GM18507 (cell line): ENCODE measurements around the gene VASH2.
"Not testable (repeated sequence)": the region's sequence is repeated elsewhere in the genome, so short reads cannot be mapped to it uniquely, and the experiment has no call there.

ENCODE experiments used
- DNase-seq: peaks from one replicate; pipeline ENCODE4 v3.0.0; 2011; ENCODE audit warnings: low read depth; ENCODE audit not compliant: insufficient read length; ENCODE audit errors: extremely low spot score
- FAIRE-seq: peaks from 2 replicates; lab custom pipeline; 2011; peaks lifted over from hg19 to GRCh38; lab: Jason Lieb, UNC

VASH2 gene

DNA sequence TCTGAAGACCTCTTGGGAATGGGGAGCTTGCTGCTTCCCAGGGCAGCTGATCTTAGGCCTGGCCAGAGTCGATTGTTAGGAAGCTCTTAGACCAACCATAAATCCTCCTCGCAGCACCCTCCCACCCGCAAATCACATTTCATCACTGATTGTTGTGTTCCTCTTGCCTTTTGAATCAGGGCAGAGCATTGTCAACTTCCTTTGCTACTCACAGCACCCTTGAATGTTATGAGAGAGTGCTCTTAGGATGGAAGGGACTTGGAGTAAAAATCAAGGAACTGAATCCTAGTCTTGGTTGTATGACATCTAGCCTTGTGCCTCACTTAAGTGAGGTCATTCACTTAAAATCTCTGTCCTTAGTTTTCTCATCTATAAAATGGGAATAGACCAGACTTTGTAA lies 3.0 kb downstream of the VASH2 start:
- FAIRE-seq (no peak), DNase-seq (no peak)

DNA sequence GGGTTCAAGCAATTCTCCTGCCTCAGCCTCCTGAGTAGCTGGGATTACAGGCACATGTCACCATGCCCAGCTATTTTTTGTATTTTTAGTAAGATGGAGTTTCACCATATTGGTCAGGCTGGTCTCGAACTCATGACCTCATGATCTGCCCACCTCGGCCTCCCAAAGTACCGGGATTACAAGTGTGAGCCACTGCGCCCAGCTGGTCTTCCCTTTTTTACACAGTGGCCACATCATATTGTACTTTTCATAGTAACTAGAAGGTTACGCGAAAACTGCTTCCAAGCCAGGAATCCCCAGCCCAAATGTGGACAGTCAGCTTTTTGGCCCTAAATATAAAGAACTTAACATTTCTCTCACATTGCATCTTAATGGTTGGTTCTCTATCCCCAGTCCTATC lies 4.2 kb downstream of the VASH2 start:
- DNase-seq: no peak
- no peak for FAIRE-seq

DNA sequence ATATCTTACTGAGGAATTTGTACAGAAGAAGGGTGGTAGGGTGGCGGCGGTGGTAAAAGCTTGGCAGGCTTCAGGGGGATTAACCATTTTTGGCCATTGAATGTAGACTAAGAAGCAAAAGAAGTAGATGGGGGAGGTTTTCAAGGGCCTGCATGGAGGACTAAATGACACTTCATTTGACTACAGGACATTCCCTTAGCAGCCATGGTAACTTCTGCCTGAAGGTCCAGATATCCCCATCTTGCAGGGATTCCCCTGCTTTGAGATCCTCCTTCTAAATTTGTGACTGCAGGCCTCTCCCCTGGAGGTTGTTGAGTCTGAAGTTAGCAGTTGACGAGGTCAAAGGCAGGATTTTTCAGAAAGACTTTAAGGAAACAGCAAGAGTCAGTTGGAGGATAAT lies 4.8 kb downstream of the VASH2 start:
- DNase-seq (no peak), FAIRE-seq (peak; percentile 75)

DNA sequence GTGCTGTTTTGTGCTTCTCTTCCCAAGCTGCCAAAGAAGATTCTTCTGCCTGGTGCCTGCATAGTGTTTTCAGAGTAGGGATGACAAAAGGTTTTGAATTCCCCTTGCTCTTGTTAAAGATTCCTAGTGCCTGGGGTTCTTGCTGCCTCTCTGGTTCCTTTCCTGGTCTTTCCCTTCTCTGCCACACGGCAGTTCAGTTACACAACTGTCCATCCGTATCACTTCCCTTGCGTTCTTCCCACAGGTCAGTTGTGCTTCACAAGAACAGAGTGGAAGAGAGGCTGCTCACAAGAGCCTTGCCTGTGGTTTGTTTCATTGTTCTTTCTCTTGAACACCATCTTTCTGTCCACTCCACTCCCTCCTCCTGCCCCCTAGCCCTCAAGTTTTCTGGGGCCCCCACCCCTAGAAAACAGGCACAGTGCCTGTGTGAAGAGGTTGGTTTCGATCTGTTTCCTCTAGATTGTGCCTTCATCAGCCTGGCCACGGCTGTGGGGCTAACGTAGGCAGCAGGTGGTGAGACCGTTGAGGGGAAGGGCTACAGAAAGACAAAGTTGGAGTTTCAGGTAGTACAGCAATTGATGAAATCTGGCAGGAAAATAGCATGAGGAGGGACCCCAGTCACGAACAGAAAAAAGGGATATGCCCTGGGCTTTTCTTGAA lies 5.8 kb downstream of the VASH2 start:
- FAIRE-seq: peak; percentile 83
- DNase-seq: no peak

DNA sequence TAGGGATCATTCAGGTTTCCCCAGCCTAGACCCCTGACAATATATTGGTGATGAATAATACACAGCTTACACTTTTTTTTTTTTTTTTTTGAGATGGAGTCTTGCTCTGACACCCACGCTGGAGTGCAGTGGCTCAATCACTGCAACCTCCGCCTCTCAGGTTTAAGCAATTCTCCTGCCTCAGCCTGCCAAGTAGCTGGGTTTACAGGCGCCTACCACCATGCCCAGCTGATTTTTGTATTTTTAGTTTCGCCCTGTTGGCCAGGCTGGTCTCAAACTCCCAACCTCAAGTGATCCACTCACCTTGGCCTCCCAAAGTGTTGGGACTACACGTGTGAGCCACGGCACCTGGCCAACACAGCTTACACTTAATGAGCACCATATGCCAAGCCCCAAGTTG lies 7.2 kb downstream of the VASH2 start:
- FAIRE-seq: no peak
- DNase-seq: no peak

DNA sequence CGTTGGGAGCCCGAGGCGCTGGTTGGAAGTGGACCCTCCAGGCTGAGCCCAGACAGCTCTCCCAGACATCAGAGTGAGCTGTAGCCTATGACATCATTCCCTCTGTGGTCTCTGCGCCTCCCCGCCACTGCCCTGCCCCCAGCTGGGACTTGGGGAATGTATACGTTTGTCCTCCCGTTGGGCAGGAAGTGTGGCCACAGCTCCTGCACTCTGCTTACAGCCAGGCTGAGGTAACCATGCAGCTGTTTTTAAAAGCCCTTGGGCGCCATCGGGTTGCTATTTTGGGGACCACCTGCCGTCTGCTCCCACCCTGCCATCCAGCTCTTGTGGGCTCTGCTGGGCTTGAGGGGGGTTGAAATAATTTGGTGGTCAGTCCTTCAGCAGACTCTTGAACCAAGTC lies 7.8 kb downstream of the VASH2 start:
- FAIRE-seq (peak; percentile 69), DNase-seq (no peak)

DNA sequence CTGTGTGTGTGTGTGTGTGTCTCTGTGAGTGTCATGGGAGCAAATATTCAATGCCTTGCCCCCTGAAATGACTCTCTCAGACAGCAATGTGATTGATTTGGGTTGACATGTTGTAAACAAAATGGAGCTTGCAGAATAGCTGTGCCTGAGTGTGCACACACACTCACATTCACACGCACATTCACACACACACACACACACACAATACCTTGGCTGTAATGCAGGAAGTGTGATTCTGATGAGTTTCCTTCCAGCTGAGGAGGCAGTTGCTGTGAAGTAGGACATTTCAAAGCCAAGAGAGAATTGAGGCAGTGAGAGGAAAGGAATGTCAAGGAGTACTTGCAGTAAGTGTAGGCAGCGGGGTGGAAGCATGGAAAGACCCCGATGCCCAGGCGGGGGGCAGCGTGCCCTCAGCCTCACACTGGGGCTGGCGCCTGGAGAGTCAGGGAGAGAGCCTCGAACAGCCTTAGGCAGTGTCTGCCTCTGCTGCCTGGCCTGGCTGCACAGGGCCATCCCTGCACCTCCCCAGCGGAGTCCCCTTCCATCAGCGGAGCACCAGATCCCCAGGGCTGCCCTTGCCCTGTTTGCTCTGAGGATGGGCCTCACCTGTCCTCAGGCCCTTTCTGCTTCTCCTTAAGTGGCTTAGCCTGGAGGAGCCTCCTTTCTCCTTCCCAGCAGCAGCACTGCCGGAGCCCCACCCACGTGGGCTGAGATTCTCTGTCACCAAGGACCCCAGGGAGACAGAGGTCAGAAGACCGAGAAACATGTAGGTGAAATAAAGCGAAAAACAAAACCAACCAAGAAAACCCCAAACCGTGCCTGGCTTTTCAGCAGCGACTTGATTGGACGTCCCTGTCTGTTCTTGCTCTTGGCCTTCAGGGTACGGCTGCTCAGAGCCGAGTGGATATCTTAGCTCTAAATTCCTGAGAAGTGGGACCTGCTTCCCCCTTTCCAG lies 9.2 kb downstream of the VASH2 start:
- DNase-seq (peak; percentile 64), FAIRE-seq (peak; percentile 95)

DNA sequence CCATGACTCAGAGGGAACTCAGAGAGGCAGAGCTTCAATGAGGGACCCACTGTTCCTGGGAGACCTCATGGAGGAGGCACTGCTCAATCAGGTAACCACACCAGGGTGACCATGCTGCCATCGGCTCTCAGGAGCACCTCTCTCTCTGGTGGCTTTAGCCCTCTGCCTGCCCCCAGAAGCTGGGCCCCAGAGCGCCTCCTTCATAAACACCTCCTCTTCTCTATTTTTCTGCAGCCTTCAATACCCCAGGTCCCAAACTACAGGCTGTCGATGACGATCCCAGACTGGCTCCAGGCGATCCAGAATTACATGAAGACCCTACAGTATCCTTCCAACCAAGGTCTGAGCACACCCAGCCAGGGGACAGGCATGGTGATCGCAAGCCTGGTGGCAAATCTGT lies 10.6 kb downstream of the VASH2 start:
- DNase-seq (no peak), FAIRE-seq (no peak)

DNA sequence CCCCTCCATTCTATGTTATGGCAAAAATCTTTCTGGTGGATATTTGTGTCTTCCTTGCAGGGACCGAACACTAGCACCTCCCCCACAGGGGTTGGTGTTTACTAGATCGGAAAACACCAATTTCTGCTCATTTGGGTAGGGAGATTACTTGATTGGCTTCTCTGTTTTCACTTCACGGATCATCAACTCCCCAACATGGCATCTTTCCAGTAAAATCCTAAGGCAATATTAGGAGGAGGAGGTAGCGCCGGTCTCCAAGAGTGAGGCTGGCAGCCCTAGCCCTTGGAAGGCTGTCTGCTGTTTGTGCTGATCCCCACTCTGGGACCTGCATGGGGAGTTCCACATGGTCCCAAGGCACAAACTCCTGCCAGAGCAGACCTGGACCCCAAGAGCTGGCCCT lies 12.2 kb downstream of the VASH2 start:
- DNase-seq (no peak), FAIRE-seq (no peak)

DNA sequence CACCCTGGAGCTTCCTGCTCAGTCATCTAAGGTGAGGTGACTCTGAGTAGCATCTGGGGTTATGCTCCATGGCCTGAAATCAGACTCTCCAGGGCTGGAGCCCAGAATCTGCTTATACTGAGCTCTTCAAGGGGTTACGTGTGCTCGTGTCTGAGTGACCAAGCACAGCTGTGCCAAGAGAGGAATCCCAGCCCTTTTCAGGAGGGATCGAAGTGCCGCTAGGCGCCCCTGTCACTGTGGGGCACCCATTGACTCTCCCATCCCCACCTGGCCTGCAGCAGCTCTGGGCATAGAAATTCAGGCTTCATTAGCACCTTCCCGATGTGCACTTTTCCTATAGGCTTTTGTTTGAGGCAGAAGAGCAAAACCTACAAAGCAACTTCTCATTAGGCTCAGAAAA lies 13.8 kb downstream of the VASH2 start:
- DNase-seq (no peak), FAIRE-seq (no peak)

DNA sequence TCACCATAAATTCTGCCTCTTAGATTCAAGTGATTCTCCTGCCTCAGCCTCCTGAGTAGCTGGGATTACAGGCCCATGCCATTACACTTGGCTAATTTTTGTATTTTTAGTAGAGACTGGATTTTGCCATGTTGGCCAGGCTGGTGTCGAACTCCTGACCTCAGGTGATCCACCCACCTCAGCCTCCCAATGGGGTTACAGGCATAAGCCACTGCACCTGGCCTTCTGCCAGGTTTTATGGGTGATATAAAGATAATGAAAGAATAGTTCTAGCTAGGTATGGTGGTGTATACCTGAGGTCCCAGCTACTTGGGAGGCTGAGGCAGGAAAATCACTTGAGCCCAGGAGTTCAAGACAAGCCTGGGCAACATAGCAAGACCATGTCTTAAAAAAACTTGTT lies 14.7 kb downstream of the VASH2 start:
- FAIRE-seq, DNase-seq: not testable (repeated sequence)

DNA sequence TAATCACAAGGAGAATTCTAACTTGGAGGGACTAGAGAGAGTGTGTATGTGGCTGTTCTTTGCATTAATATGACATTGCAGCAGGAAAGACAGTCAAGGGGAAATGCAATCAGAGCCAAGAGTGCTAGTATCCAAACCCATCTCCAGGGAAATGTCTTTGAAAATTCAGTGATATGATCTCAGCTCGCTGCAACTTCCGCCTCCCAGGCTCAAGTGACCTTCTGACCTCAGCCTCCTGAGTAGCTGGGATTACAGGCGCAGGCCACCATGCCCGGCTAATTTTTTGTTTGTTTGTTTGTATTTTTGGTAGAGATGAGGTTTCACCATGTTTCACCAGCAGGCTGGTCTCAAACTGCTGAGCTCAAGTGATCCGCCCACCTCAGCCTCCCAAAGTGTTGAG lies 16.3 kb downstream of the VASH2 start:
- FAIRE-seq (no peak), DNase-seq (no peak)

DNA sequence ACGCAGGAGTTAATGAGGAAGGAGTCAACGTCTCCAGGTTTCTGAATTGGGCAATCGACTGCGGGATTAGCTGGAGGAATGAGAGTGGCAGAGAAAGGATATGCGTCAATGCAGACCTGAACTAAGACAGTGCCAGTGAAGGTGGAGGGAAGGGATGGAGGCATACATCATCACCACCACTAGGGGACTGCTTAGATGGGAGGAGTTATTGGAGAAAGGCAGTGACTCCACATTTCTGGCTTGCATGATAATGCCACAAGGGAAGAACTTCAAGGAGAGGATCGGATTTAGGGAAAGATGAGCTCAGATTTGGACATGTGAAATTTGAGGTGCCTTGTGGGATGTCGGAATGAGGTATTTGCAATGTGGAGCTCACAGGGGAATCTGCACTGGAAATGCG lies 17.5 kb downstream of the VASH2 start:
- DNase-seq: no peak

DNA sequence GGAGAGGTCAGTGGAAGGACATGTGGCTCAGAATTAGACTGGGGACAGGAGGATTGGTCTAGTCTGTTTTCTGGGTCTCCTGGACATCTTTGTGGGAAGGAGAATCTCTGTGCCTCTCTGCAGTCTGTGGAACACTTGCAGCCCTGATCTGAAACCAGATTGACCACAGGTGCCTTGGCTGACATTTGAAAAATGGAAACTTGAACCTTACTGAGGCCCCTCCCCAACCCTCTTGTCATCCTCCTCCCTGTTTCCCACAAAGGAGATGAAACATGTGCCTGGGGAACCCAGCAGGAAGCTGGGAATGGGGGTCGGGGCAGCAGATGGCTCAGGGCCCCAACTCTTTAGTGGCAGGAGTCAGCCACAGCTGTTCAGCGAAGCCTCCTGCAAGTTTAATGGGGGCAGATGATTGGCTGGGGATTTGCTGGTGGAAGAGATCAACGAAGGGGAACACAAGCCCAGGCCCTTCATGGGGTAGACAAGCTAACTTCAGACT lies 18.1 kb downstream of the VASH2 start:
- FAIRE-seq (peak; percentile 70), DNase-seq (no peak)

More for the DNA sequence above, 17.5 kb downstream of the VASH2 start:
- FAIRE-seq: peak; percentile 69

DNA sequence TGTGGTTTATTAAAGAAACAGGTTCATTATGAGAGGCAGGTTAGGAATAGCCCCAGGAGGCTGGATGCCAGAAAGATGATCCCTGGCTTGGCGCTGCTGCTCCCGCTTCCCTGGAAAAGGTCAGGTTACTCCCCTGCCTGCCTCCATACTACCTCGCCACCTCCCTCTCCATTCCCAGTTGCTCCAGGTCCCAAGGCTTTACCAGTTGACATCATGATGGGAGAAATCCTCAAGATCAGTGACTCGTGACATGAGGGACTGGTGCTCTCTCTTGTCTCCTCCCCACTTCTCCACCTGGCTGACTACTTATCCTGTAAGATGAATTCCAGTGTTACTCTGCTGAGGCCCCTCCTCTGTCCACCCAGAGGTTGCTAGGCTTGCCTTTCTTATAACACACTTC lies 19.7 kb downstream of the VASH2 start:
- no peak for FAIRE-seq
- no peak for DNase-seq

DNA sequence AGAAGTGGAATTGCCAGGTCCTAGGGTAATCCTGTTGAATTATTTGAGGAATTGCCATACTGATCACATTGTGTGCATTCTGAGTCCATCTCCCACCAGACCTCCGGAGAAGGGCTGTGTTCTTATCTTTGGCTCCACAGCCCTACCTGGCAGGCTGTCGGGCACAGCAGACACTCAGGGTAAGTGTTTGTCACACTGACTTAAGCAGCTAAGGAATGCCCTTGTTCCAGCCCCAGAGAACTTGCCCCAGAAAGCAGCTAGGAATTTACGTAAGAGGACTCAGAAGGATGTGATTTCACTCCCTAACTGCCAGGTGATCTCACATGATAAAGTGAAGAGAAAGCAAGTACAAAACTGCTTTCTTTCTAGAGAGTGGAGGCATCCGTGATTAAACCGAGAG lies 21.0 kb downstream of the VASH2 start:
- DNase-seq (no peak), FAIRE-seq (no peak)

DNA sequence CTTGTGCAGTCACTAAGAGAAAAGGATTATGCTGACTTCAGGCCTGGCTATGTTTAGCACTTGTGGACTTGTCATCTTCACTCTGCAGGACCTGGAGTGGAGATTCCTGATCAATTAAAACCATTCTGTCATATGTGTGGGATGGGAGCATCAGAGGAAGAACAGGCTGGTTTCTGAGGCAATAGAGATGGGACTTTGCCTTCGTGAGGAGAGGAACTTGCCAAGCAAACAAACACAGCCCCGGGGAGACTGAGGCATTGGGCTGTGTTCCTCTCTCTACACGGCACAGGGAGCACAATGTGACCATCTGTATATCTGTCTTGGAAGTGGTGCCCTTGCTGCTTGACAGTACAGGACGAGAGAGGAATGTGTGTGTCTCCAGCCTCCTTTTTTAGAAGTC lies 23.1 kb downstream of the VASH2 start:
- DNase-seq (no peak), FAIRE-seq (no peak)

DNA sequence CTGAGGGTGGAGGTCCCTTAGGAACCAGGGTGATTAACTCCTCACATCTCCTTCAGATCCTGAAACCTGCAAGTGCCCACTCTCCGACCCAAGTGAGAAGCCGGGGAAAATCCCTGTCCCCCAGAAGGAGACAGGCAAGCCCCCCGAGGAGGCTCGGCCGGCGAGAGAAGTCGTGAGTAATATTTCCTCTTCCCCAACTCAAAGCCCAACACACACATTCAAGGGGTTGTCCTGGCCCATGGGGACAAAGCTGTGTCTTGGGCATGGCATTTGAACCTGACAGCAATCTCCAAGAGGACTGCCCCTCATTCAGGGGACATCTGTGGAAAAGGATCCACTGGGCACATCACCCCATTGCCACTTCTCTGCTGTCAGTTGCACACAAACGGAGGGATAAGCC lies 23.6 kb downstream of the VASH2 start:
- DNase-seq: no peak
- FAIRE-seq: no peak

DNA sequence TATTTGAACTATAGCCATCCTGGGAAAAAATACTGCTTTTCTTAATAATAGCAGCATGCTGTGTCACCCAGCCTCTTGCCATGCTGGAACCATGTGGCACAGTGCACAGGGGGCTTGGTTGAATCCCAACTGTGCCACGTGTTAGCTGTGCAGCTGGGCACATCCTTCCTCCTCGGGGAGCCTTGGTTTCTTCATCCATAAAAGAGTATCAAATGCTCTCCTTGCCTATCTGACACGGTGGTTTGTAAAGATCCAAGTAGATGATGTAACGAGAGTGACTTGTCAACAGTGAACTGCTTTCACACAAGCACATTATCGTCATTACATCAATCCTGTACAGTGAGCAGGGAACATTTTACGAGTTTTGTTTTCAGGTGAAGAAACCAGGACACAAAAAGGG lies 24.4 kb downstream of the VASH2 start:
- FAIRE-seq (no peak), DNase-seq (no peak)

DNA sequence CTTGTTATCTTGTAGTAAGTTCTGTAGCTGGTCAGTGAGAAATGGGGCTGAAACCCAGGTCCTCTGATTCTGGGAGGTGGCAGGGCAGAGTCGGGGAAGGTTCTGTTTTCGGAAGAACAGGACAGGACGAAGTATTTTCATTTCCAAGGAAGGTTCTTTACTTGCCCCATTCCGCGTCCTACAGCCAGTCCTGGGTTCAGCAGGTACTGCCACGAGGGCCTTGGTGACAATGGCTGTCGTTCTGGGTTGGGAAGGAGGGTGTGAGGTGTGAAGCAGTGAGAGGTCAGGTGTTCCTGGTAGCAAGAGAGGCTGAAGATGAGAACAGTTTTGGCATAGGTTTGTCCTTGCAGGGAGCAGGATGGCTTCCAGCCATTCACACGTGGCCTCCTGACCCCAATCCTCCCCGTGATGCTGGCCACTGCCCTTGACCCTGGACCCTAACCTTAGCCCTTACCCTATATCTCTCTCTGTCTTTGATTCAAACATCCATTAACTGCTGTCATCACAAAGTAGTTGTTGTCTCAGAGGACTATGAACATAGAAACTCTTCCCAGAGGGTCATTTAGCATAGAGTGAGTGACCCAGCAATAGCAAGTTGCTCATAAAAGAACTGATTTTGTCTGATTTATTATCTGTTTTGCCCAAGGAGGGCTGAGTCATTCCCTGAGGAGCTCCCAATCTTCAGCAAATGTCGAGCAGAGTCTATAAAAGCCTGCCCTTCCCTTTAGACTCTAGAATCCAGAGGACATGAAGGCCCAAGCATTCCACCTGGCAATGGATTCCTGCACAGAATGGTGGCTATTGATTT lies 25.0 kb downstream of the VASH2 start:
- no peak for FAIRE-seq
- DNase-seq: no peak
